HG03135 (cell line): ENCODE results near the gene ITSN1.

Experiments
- ATAC-seq: cut with Tn5 transposase; IDR thresholded peaks from one replicate; pipeline ENCODE4 v1.9.1; 2021; ENCODE audit warnings: mild to moderate bottlenecking, moderate library complexity; ENCODE audit not compliant: unreplicated experiment

Gene ITSN1

DNA sequence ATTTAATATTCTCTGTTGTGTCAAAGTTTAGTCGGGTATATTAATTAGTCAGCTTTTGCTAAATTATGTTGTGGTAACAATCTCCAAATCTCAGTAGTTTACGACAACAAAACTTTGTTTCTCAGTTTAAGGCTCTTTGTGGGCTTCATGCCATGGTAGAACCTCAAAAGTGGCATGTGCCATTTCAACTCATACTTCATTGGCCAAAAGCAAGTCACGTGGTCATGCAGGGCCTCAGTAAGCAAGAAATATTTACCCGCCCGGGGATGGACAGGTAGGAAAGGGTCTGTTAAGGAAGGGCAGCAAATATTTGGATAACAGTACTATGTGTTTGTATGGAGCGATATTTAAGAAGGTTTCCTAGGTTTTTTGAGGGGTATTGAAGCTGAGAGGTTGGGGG is 38.6 kb downstream of the ITSN1 start:
- ATAC-seq, result no peak

DNA sequence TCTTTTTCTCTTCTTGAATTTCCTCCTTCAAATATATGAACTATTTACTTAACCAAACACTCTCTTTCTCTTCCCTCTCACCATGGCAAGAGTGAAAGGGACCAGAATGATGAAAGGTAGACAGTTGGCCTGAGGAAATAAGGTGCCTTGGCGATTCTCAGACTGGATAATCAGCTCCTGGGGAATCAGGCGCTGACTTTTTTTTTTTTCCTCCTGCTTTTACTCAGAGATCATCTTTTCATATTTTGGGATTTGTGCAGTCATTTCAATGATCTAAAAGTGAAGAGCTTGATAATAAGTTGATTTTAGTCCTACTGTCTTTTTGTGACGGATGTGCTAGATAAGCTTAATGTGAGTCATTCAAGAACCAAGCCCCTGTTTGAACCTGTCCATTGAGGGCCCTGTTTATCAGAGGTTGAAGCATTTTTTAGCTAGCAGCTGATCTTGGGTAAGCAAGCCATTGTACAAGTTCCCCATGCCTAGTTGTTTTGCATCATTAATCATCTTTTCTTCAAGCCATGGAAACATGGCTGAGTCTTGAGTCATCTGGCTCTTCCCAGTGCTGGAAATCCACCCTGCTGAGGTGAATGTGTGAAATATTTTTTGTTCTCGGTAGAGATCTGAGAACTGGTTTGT is 40.8 kb downstream of the ITSN1 start:
- no peak for ATAC-seq

- ATAC-seq, result no peak
Observed at GRCh38 chr21:33684068-33684467, 41.8 kb downstream of the ITSN1 start.

- no peak for ATAC-seq
Observed at GRCh38 chr21:33684923-33685560, 42.7 kb downstream of the ITSN1 start.

DNA sequence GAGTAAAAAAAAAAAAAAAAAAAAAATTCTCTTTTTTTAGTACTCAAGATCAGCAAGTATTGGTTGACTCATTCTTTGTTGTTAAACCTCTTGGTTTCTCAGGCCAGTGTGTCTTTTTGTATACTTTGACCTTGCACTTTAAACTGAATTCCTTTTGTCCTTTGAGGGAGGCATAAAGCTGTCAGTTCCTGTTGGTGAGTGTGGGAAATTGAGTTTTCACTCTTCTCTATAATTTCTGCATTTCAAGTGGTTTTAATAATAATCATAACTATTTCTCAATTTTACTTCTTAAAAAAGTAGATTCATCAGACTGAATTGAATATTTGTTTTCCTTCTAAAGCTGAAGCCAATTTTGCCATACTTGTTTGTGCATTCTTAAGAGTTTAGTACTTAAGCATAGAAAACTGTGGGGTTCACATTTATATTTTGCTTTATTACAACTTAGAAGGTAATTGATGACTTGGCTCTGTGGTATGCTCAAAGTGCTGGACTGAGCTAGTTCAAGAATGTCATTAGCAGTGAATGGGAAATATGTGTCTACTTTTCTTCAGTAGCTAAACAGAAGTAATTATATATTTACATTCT is 43.4 kb downstream of the ITSN1 start:
- no peak for ATAC-seq

- ATAC-seq, result no peak
Observed at GRCh38 chr21:33686386-33686785, 44.1 kb downstream of the ITSN1 start.

GRCh38 chr21:33687634-33688033 is 45.3 kb downstream of the ITSN1 start:
- ATAC-seq, result no peak

DNA sequence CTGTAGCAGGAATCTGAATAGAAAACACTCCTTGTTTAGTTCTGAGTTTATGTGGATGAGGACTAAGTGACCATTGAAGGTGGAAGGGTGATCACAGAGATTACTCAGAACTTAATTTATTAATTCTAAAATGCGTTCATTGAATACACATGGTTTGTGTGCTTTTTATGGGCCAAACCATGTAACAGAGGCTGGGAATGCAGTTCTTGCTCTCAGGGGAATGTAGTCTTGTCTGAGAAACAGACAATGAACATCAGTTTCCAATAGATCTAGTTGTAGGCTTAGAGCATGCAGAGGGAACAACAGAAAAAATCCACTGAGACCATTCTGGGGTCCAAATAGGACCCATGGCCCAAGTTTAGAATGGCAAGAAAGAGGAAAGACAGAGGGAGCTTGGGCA is 46.1 kb downstream of the ITSN1 start:
- ATAC-seq, result no peak

DNA sequence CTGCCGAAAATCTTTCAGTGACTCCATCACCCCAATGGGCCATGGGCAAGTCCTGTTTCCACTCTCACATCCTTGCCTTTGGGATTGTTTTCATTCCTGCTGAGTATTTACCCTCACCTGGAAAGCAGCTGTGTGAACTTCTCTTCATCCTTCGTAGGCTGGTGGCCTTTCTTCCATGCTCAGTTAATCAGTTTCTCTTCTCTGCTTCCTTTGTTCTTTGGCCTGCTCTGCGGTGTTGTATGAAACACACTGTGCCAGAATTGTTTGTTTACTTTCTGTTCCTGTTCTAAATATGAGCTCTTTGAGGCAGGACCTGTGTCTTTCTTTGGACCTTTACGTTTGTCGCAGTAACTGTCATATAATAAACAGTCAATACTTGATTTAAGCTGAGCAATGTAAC is 48.6 kb downstream of the ITSN1 start:
- no peak for ATAC-seq

GRCh38 chr21:33691945-33692603 is 49.8 kb downstream of the ITSN1 start:
- no peak for ATAC-seq

DNA sequence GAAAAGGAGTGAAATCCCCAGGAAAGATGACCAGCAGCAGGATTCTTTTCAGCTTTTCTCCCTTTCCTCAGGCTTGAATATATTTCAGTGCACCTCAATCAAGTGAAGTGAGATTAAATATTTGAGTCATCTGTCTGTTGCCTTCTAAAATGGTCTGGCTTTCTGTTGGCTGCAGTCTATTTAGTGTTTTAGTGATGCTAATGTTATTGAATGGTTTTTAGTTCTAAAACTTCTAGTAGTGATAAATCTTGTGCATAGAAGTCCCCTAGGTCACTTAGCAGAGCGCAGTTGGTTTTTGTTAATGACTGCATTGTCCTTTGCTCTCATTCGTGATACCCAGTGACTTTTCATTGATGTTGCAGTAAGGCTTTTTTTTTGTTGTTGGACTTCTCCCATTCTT is 53.5 kb downstream of the ITSN1 start:
- ATAC-seq, result no peak

GRCh38 chr21:33696465-33696864 is 54.2 kb downstream of the ITSN1 start:
- ATAC-seq, result no peak

GRCh38 chr21:33698087-33698860 is 56.0 kb downstream of the ITSN1 start:
- ATAC-seq, result no peak

GRCh38 chr21:33699277-33699676 is 57.0 kb downstream of the ITSN1 start:
- no peak for ATAC-seq

- ATAC-seq, result no peak
Observed at GRCh38 chr21:33700491-33700890, 58.2 kb downstream of the ITSN1 start.

DNA sequence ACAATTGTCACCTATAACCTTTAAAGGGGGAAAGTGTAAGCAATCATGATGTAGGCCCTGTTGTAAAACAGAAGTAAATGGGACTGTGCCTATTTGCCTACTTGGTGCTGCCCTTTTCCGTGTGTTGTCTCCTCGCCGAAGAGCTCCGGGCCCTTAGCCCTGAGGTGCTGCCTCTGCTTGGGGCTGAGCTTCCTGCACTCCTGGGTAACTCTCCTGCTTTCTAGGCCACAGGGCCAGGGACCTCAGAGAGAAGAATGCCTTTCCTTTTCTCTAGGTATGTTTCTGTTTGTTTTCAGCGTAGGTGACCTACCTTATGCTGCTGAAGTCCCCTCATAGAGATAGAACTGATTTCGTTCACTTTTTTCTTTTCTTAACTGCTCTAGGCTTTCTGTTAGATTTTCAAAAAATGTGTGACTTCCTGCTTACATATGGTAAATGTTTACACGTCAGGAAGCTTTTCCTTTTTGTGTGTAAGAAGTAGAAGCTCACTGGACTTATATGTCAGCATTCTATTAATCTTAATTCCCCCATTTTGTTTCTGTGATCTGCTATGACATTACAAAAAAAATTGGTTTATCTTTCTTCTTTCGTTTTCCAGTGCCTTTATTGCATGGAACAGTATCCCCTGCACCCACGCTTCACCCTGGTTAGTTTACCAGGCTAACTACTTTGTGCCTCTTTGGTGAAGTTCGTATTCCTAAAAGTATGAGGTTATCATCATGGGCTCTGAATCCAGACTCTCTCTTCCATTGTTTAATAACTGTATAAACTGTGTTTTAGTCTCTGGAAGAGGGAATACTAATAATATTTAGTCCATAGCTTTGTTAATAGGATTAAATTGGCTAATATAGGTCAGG is 61.7 kb downstream of the ITSN1 start:
- no peak for ATAC-seq

GRCh38 chr21:33707846-33708245 is 65.5 kb downstream of the ITSN1 start:
- ATAC-seq, result no peak

GRCh38 chr21:33708874-33709273 is 66.6 kb downstream of the ITSN1 start:
- ATAC-seq, result no peak

GRCh38 chr21:33712022-33712803 is 69.9 kb downstream of the ITSN1 start:
- ATAC-seq, result no peak

DNA sequence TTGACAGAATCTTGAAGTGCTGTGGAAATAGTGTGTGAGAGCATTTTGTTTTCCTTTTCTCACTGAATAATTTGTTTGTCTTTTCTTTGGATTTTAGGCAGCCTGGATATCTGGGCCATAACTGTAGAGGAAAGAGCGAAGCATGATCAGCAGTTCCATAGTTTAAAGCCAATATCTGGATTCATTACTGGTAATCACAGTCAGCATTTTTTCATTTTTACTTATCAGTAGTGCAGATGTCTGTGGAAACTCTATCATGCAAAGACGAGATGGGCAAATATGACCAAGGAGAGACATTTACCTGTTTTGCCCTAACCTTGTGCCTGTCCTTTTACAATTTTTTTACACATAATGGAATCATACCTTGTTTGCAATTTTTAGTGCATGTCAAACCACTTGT is 78.8 kb downstream of the ITSN1 start:
- no peak for ATAC-seq
